ENCODE measurements around the gene NUMBL. TPM values are rescaled to one million over a fixed set of nuclear protein-coding genes. Genes with fewer than 3 reads are reported as not detected.
A peak's percentile ranks its signal among the peaks of the same experiment; 100 is the strongest.

NUMBL gene
- total RNA-seq, 1 experiment from 2014 or later: 18.4 TPM

GRCh38 chr19:40707615-40708014 lies 17.2 kb upstream of the NUMBL start:
- no peak overlapping the region for H3K27ac Mint-ChIP-seq (ENCODE audit: low read depth, unreplicated experiment)
- no peak for DNase-seq (ENCODE audit: unreplicated experiment)
- intact Hi-C loops (cut with micrococcal nuclease): no loop called here
- CTCF ChIA-PET: interaction anchor here (0.6 kb wide), 1 partner anchor 17 kb away, joined by 3 read pairs; the partner anchor contains the start of gene NUMBL
- H3K27me3 Mint-ChIP-seq (ENCODE audit: insufficient read depth, unreplicated experiment): no peaks in the 10 kb centered on the region
- no peak for TF ChIP-seq CTCF (IDR thresholded peaks at IDR 0.05; ENCODE audit: unreplicated experiment)
- H3K4me1 Mint-ChIP-seq (ENCODE audit: insufficient read depth, unreplicated experiment): peaks cover 11% of the 10 kb centered on the region
- no peak overlapping the region for H3K4me3 Mint-ChIP-seq (ENCODE audit: unreplicated experiment)
- H3K36me3 Mint-ChIP-seq (ENCODE audit: insufficient read depth, unreplicated experiment): peaks cover 83% of the 10 kb centered on the region
- no TSS peak for BruUV-seq (replicated peaks)
- POLR2A ChIA-PET: interaction anchor here (0.6 to 1.0 kb wide), 2 partner anchors 9 to 17 kb away, joined by 3 read pairs; partner anchors contain the start of genes COQ8B, ITPKC and NUMBL
- no peaks in the 10 kb centered on the region for H3K9me3 Mint-ChIP-seq (ENCODE audit: unreplicated experiment)

- DNase-seq (ENCODE audit: unreplicated experiment): no peak
- TF ChIP-seq CTCF (IDR thresholded peaks at IDR 0.05; ENCODE audit: unreplicated experiment): no peak
- peaks cover 4% of the 10 kb centered on the region for H3K4me1 Mint-ChIP-seq (ENCODE audit: insufficient read depth, unreplicated experiment)
- POLR2A ChIA-PET: interaction anchor here (0.6 to 1.0 kb wide), 3 partner anchors 10 to 25 kb away, joined by 3 to 4 read pairs (median 4); partner anchors contain the start of genes COQ8B, ITPKC and NUMBL
- intact Hi-C loops (cut with micrococcal nuclease): no loop called here
- H3K4me3 Mint-ChIP-seq (ENCODE audit: unreplicated experiment): no peak overlapping the region
- H3K27me3 Mint-ChIP-seq (ENCODE audit: insufficient read depth, unreplicated experiment): no peaks in the 10 kb centered on the region
- CTCF ChIA-PET: no interaction called here
- H3K27ac Mint-ChIP-seq (ENCODE audit: low read depth, unreplicated experiment): no peak overlapping the region
- peaks cover 90% of the 10 kb centered on the region for H3K36me3 Mint-ChIP-seq (ENCODE audit: insufficient read depth, unreplicated experiment)
- no TSS peak for BruUV-seq (replicated peaks)
- H3K9me3 Mint-ChIP-seq (ENCODE audit: unreplicated experiment): no peaks in the 10 kb centered on the region
These were observed 15.6 kb upstream of the NUMBL start for GRCh38 chr19:40705950-40706619.

- BruUV-seq (replicated peaks): no TSS peak
- H3K36me3 Mint-ChIP-seq (ENCODE audit: insufficient read depth, unreplicated experiment): peaks cover 89% of the 10 kb centered on the region
- no peak overlapping the region for H3K4me3 Mint-ChIP-seq (ENCODE audit: unreplicated experiment)
- DNase-seq (ENCODE audit: unreplicated experiment): no peak
- no peak for TF ChIP-seq CTCF (IDR thresholded peaks at IDR 0.05; ENCODE audit: unreplicated experiment)
- intact Hi-C loops (cut with micrococcal nuclease): no loop called here
- no peaks in the 10 kb centered on the region for H3K9me3 Mint-ChIP-seq (ENCODE audit: unreplicated experiment)
- H3K27ac Mint-ChIP-seq (ENCODE audit: low read depth, unreplicated experiment): no peak overlapping the region
- CTCF ChIA-PET: interaction anchor here (0.6 kb wide), 1 partner anchor 38 kb away, joined by 3 read pairs; no protein-coding TSS in a partner anchor
- peaks cover 3% of the 10 kb centered on the region for H3K4me1 Mint-ChIP-seq (ENCODE audit: insufficient read depth, unreplicated experiment)
- POLR2A ChIA-PET: no interaction called here
- no peaks in the 10 kb centered on the region for H3K27me3 Mint-ChIP-seq (ENCODE audit: insufficient read depth, unreplicated experiment)
These were observed 14.9 kb upstream of the NUMBL start for GRCh38 chr19:40705362-40705651.

GRCh38 chr19:40704491-40705361 lies 14.3 kb upstream of the NUMBL start:
- POLR2A ChIA-PET: interaction anchor here (1.2 kb wide), 1 partner anchor 12 kb away, joined by 5 read pairs; the partner anchor contains the start of genes COQ8B and ITPKC
- H3K27me3 Mint-ChIP-seq (ENCODE audit: insufficient read depth, unreplicated experiment): no peaks in the 10 kb centered on the region

More at GRCh38 chr19:40704491-40705361, 14.3 kb upstream of the NUMBL start:
- DNase-seq (ENCODE audit: unreplicated experiment): no peak
- CTCF ChIA-PET: interaction anchor here (0.6 to 1.4 kb wide), 4 partner anchors 12 to 94 kb away, joined by 3 to 4 read pairs (median 3); partner anchors contain the start of gene EGLN2
- no peak for TF ChIP-seq CTCF (IDR thresholded peaks at IDR 0.05; ENCODE audit: unreplicated experiment)
- no TSS peak for BruUV-seq (replicated peaks)
- Mint-ChIP-seq H3K9me3 (ENCODE audit: unreplicated experiment) (no peaks in the 10 kb centered on the region), H3K27ac (ENCODE audit: low read depth, unreplicated experiment) (peak overlapping the region; percentile 27), H3K4me3 (ENCODE audit: unreplicated experiment) (no peak overlapping the region), H3K36me3 (ENCODE audit: insufficient read depth, unreplicated experiment) (peaks cover 90% of the 10 kb centered on the region), H3K4me1 (ENCODE audit: insufficient read depth, unreplicated experiment) (peaks cover 3% of the 10 kb centered on the region)
- intact Hi-C loops (cut with micrococcal nuclease): no loop called here
